Stomach smooth muscle (tissue), 2 donors: ENCODE measurements around the gene PPP3CA.

ENCODE experiments used
- H3K27ac ChIP-seq: one replicate; pipeline ENCODE4 v1.7.0; 2013; ENCODE audit warnings: mild to moderate bottlenecking, low read length, inconsistent platforms
- H3K27me3 ChIP-seq, 2 donors: one replicate each; pipeline ENCODE4 v1.7.0; 2013; ENCODE audit warnings: low read length in 2 of 2; ENCODE audit not compliant: insufficient read depth in 2 of 2, control insufficient read depth in 1 of 2
- H3K36me3 ChIP-seq, 2 donors: one replicate each; pipeline ENCODE4 v1.7.0; 2013; ENCODE audit warnings: low read length in 2 of 2; ENCODE audit not compliant: control insufficient read depth in 2 of 2, insufficient read depth in 2 of 2
- H3K4me1 ChIP-seq: one replicate; pipeline ENCODE4 v1.7.0; 2013; ENCODE audit warnings: low read length; ENCODE audit not compliant: control insufficient read depth, insufficient read depth
- H3K4me3 ChIP-seq, 2 donors: one replicate each; pipeline ENCODE4 v1.7.0; 2013; ENCODE audit warnings: low read length in 2 of 2
- H3K9ac ChIP-seq, 2 donors: one replicate each; pipeline ENCODE4 v1.7.0; 2013; ENCODE audit warnings: low read length in 2 of 2, mild to moderate bottlenecking in 1 of 2
- H3K9me3 ChIP-seq, 2 donors: one replicate each; pipeline ENCODE4 v1.7.0; 2013; ENCODE audit warnings: low read length in 2 of 2; ENCODE audit not compliant: control insufficient read depth in 2 of 2
- donor health status: healthy.
- donor health status: Pancreatic carcinoma.

The PPP3CA gene

DNA sequence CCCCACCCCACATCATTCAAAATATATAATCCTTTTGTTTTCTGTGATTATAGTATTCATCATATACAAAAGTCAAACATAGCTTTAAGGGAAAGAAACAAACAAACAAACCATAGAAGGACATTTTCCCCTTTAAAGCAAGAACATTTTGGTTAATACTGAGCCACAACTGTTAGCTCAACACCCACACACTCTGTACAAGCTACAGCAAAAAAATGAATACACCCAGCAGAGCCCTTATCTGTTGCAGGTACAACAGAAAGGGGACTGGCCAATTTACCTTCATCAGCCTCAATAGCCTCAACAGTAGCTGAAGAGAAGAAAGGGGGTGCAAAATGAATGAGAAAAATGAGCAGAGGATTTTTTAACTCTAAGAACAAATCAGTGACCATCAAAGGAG is 318.4 kb downstream of the PPP3CA start:
- H3K36me3 ChIP-seq, result peaks cover 0 to 3% of the 10 kb centered on the region in 2 donors
- H3K9me3 ChIP-seq, result no peaks in the 10 kb centered on the region
- H3K27ac ChIP-seq, result no peak overlapping the region
- H3K27me3 ChIP-seq, result no peaks in the 10 kb centered on the region
- H3K9ac ChIP-seq, result no peak overlapping the region
- H3K4me1 ChIP-seq, result no peaks in the 10 kb centered on the region
- no peak overlapping the region for H3K4me3 ChIP-seq

DNA sequence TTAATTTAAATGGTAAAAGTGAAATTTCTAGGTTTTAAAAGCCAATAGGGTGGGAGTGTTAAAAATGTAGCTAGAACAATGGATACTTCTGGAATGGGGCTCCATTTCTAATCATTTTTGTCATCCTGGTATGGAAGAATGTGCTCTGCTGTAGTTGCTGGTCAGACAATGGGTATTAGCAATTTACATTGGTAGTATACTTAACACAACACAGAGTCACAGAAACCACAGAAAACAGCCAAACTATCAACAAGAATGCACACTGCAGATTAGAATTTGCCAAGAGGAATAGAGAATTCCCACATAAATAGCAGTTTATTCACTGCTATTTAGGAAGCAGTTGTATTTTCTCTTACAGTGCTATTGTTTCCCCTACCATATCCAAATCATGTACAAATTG is 319.6 kb downstream of the PPP3CA start:
- no peaks in the 10 kb centered on the region for H3K4me1 ChIP-seq
- H3K36me3 ChIP-seq, result peaks cover 0 to 3% of the 10 kb centered on the region in 2 donors
- no peak overlapping the region for H3K9ac ChIP-seq
- H3K27ac ChIP-seq, result no peak overlapping the region
- H3K4me3 ChIP-seq, result no peak overlapping the region
- no peaks in the 10 kb centered on the region for H3K9me3 ChIP-seq
- H3K27me3 ChIP-seq, result no peaks in the 10 kb centered on the region

DNA sequence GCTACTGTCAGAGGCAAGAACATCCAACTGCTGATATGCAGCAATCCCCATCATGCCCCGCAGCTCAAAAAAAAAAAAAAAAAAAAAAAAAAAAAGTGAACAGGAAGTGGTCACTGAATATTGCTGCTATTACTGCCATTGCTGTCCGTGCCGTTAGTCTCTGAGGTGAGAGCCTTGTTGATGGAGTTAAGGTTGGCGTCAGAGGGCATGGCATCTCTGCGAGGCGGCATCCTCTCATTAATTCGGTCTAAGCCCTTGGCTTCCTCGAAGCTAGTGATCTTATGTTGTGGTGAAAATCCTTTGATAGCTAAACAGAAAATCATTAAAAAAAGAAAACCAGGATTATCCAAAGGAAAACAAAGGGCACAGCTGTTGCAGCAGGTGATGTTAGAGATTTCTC is 321.6 kb downstream of the PPP3CA start:
- Histone ChIP-seq H3K27ac (no peak overlapping the region), H3K36me3 (peaks cover 0 to 3% of the 10 kb centered on the region in 2 donors)

DNA sequence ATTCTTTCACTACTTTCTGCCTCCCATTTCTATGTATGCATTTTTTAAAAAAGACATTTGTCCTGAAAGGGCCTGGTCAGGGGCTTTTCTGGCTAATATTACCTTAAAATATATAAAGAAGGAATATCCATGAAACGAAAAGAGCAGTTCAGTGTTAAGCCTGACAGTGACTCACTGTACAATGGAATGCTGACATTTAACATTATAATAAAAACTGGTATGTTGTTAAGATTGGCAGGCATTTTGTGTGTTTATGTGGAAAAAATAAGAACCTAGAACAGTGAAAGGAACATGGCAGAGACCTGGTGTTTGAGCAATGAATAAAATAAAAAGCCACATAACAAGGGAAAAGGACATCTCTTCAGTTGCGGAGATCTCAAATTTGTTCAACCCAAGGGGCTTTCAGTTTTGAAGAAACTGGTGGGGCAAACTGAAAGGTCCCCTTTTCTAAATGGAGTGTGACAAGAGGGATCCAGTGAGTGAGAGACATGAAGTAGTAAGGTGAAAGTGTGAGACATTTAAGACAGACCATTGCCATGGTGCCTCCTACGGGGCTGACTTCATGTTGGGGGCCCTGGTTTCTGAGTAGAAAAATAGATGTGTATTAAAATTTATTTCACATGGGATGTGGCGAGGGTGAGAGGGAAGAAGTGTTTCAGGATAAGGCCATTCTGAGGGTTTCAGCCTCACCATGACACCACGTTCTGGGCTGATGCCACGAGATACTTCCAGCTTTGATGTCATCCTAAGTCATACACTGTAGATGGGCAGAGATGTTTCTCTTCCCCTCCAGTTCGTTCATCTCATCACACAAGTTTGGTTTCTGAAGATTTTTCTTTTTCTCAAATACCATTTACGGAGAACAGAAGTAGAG is 324.9 kb downstream of the PPP3CA start:
- Histone ChIP-seq H3K9ac (no peak overlapping the region), H3K4me3 (no peak overlapping the region), H3K36me3 (no peaks in the 10 kb centered on the region), H3K27me3 (no peaks in the 10 kb centered on the region), H3K4me1 (no peaks in the 10 kb centered on the region), H3K27ac (no peak overlapping the region), H3K9me3 (no peaks in the 10 kb centered on the region)

More for the DNA sequence above, 321.6 kb downstream of the PPP3CA start:
- no peaks in the 10 kb centered on the region for H3K27me3 ChIP-seq
- no peaks in the 10 kb centered on the region for H3K4me1 ChIP-seq
- H3K9me3 ChIP-seq, result no peaks in the 10 kb centered on the region
- no peak overlapping the region for H3K4me3 ChIP-seq
- no peak overlapping the region for H3K9ac ChIP-seq

DNA sequence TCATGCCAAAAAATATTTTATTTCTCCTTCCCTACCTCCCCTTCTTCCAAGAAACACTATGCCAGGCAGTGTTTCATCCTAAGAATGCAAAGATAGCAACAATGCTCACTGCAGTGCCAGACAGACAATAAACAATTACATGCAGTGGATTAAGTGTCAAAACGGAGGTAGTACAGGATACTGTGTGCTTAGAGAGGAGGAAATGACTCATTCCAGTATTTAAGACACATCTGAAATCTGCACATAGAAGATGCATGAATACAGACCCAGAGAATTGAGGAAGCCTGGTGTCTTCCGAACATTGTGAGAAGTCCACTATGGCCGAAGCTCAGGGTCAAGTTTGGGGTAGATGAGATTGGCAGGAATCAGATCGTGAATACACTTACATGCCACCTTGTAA is 326.4 kb downstream of the PPP3CA start:
- Histone ChIP-seq H3K27ac (no peak overlapping the region), H3K27me3 (no peaks in the 10 kb centered on the region), H3K4me3 (no peak overlapping the region), H3K4me1 (no peaks in the 10 kb centered on the region), H3K9ac (no peak overlapping the region), H3K9me3 (no peaks in the 10 kb centered on the region), H3K36me3 (no peaks in the 10 kb centered on the region)

DNA sequence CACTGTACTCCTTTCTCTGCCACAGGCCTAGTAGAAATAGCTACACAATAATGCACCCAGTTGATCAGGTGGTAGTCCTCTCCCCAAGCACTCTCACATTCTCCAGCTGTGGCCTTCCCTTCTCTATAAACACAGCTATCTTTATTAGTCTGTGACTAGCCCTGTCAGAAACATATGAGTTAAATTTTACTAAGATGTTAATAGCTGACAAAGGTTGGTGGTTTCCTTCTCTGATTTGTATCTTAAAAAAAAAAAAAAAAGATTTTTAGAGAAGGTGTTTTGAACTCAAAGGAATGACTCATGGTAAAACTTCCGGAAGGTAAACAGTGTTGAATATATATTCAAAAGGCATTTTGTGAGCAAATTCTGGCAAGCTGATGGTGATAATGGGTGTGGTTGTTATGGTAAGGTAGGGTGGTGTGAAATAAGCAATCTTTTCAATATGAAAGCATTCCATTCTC is 327.4 kb downstream of the PPP3CA start:
- Histone ChIP-seq H3K4me1 (no peaks in the 10 kb centered on the region), H3K9me3 (no peaks in the 10 kb centered on the region), H3K27ac (no peak overlapping the region), H3K36me3 (no peaks in the 10 kb centered on the region), H3K27me3 (no peaks in the 10 kb centered on the region), H3K9ac (no peak overlapping the region), H3K4me3 (no peak overlapping the region)

DNA sequence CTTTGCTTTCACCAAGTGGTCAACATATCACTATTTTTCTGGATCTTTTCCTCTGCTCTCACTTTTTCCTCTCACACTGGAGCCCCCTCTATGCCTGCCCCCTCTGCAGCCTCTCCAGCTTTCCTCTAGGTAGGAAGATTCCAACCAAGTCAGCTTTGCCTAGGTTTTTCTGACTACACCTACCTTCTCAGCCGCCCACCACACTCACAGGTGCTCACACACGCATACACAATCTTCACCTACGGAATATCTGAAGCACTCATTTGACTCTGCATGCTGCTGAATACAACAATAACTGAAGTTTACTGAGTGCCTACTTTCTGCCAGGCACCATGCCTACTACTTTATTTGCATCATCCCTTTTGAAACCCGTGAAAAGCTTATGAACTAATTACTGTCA is 328.0 kb downstream of the PPP3CA start:
- H3K4me3 ChIP-seq, result no peak overlapping the region
- no peak overlapping the region for H3K9ac ChIP-seq
- no peaks in the 10 kb centered on the region for H3K27me3 ChIP-seq
- no peaks in the 10 kb centered on the region for H3K36me3 ChIP-seq
- H3K9me3 ChIP-seq, result no peaks in the 10 kb centered on the region
- no peak overlapping the region for H3K27ac ChIP-seq
- H3K4me1 ChIP-seq, result no peaks in the 10 kb centered on the region

DNA sequence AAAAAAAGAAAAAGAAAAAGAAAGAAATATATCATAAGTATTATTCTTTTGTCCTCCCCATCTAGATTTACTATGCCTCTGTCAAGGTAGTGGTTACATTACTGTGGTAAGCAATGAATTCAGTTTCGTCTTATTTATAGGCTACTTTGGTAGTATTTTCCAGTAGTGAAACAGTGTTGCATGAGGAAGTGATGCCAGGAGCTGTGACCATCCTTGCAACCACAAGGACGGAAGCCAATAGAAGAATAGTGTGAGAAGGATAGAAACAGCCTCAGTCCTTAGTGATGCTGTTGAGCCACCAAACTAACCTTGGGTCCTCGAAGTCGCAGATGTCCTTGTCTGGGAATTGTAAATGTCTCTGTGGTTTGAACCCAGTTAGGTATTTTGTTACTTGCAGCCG is 328.5 kb downstream of the PPP3CA start:
- Histone ChIP-seq H3K4me3 (no peak overlapping the region), H3K4me1 (no peaks in the 10 kb centered on the region), H3K9ac (no peak overlapping the region), H3K27me3 (no peaks in the 10 kb centered on the region), H3K27ac (no peak overlapping the region), H3K36me3 (no peaks in the 10 kb centered on the region), H3K9me3 (no peaks in the 10 kb centered on the region)

DNA sequence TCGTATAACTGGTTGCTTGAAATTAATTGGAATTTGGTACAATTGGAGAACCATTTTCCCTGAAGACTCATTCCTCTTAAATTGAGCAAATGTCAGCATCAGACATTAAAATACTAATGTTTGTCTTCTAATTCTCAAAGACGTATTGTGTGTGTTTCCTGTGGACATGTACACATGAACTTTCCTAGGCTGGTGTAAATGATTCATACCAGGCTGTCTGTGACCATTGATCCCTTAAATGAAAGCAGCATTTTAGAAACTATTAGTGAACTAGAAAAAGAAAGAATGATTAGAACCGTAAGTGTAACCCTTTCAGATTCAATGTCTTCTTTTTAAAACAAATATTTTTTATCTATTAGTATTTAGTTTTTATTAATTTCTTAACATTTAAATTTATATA is 332.9 kb downstream of the PPP3CA start:
- H3K27me3 ChIP-seq, result no peaks in the 10 kb centered on the region
- no peak overlapping the region for H3K9ac ChIP-seq
- no peaks in the 10 kb centered on the region for H3K36me3 ChIP-seq
- H3K27ac ChIP-seq, result no peak overlapping the region
- H3K9me3 ChIP-seq, result no peaks in the 10 kb centered on the region
- no peak overlapping the region for H3K4me3 ChIP-seq
- H3K4me1 ChIP-seq, result no peaks in the 10 kb centered on the region

DNA sequence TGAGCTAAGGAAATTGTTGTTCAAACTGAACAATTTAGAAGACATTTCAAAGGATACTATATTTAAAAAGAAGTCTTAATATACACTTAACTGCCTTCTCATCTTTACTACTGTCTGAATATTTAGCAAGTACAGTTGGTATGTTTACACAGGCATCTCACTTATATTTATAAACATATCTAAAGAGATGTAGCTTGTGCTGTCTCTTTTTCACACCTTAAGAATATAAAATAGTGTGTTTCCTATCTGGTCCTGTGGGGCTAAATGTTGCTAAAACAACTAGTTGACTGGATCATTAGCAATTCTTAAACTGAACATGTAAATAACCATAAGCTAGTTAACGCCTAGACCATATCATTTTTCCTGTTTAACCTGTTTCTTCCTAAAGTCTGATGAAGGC is 336.3 kb downstream of the PPP3CA start:
- Histone ChIP-seq H3K9me3 (no peaks in the 10 kb centered on the region), H3K36me3 (no peaks in the 10 kb centered on the region), H3K9ac (no peak overlapping the region), H3K27ac (no peak overlapping the region), H3K27me3 (no peaks in the 10 kb centered on the region), H3K4me3 (no peak overlapping the region), H3K4me1 (no peaks in the 10 kb centered on the region)

DNA sequence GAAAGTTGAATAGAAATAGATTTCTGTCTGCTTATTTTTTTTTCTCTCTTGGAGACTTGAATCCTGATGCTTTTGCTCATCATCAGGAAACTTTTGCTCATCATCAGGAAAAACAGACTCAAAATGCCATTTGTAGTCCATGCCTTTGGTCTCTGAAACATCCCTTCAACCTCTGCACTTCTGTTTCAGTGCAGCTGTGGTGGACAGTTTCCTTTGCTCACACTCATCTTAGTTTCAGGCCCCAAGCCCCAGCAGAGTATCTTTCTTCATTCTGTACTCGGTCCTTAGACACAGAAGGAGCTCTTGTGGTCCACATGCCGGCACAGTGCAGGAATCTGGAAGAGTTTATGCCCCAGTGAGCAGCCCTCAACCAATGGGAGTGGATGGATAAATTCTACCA is 337.9 kb downstream of the PPP3CA start:
- no peak overlapping the region for H3K9ac ChIP-seq
- H3K4me1 ChIP-seq, result no peaks in the 10 kb centered on the region
- no peaks in the 10 kb centered on the region for H3K27me3 ChIP-seq
- H3K9me3 ChIP-seq, result no peaks in the 10 kb centered on the region
- no peaks in the 10 kb centered on the region for H3K36me3 ChIP-seq
- H3K4me3 ChIP-seq, result no peak overlapping the region
- H3K27ac ChIP-seq, result no peak overlapping the region
